K562 (cell line): ENCODE results near the gene SETDB1. TPM values are rescaled to one million over a fixed set of nuclear protein-coding genes. Genes with fewer than 3 reads are reported as not detected.

Experiments
- CEBPB ChIP-seq: fragments of 450-650 bp; IDR thresholded peaks from 2 replicates; pipeline ENCODE4 v1.6.1; 2016; ENCODE audit warnings: missing genetic modification characterization, missing compliant biosample characterization
- CTBP1 ChIP-seq: fragments of 450-650 bp; IDR thresholded peaks from 2 replicates; pipeline ENCODE4 v1.6.1; 2016; ENCODE audit warnings: borderline replicate concordance
- CTCF ChIP-seq, 3 experiments: IDR thresholded peaks in 2 of 3; conservative IDR thresholded peaks in 1 of 3; 2 replicates each; pipeline ENCODE4 v1.5.1; 2011 to 2012; ENCODE audit warnings: low read length in 3 of 3, mild to moderate bottlenecking in 3 of 3, control low read depth in 2 of 3, improper control_type of control experiment in 1 of 3, inconsistent platforms in 1 of 3, low read depth in 1 of 3, mixed read lengths in 1 of 3, moderate library complexity in 1 of 3; ENCODE audit not compliant: insufficient read depth in 2 of 3
- FOSL1 ChIP-seq: fragments of 200-800 bp; sonication (Bioruptor generic); conservative IDR thresholded peaks from 2 replicates; pipeline ENCODE4 v1.6.1; 2016; ENCODE audit warnings: missing genetic modification characterization, missing compliant biosample characterization
- FOXM1 ChIP-seq, 2 experiments: fragments of 450-650 bp in 1 of 2; sonication (generic) in 1 of 2; formaldehyde crosslinking in 1 of 2; IDR thresholded peaks; 2 replicates each; pipeline versions ENCODE4 v1.6.1 to v1.9.0; 2017 to 2022; ENCODE audit warnings: low read depth in 2 of 2, mild to moderate bottlenecking in 2 of 2, missing genetic modification reagents in 1 of 2, moderate library complexity in 1 of 2
- KAT7 ChIP-seq: sonication (generic); formaldehyde crosslinking; IDR thresholded peaks from 2 replicates; pipeline ENCODE4 v1.8.0; 2022; ENCODE audit warnings: missing genetic modification reagents, mild to moderate bottlenecking, borderline replicate concordance
- POLR2AphosphoS5 ChIP-seq: IDR thresholded peaks from 2 replicates; pipeline ENCODE4 v1.6.1; 2011; ENCODE audit warnings: mild to moderate bottlenecking, low read depth, low read length, moderate library complexity; ENCODE audit not compliant: control insufficient read depth, insufficient read depth
- PRDM10 ChIP-seq: fragments of 450-650 bp; IDR thresholded peaks from 2 replicates; pipeline ENCODE4 v1.6.1; 2018; ENCODE audit not compliant: partially characterized antibody
- SMARCE1 ChIP-seq: fragments of 450-650 bp; IDR thresholded peaks from 2 replicates; pipeline ENCODE4 v1.7.1; 2016; ENCODE audit warnings: mild to moderate bottlenecking
- ZFP1 ChIP-seq: fragments of 450-650 bp; formaldehyde crosslinking; IDR thresholded peaks from 2 replicates; pipeline ENCODE4 v1.4.0; 2020; ENCODE audit warnings: mild to moderate bottlenecking, mixed read lengths
- polyA plus RNA-seq, 8 experiments: library from polyadenylated mRNA; depleted of rRNA in 4 of 8; stranded (reverse) in 5 of 8; unstranded in 3 of 8; fragments of >200 nt; fragmentation: Nextera tagmentation in 2 of 8; fragmentation: Illumina TruSeq in 1 of 8; extraction: Ambion mirVana in 2 of 8; extraction: Trizol in 1 of 8; gene quantifications; 2 replicates each; pipeline versions ENCODE4 v1.2.1 to v1.2.3, GENCODE V29; 2011 to 2014; ENCODE audit warnings: inconsistent platforms in 1 of 8, missing spikeins in 1 of 8
- total RNA-seq, 7 experiments: library from RNA; depleted of rRNA in 6 of 7; stranded (reverse); fragments of >200 nt in 6 of 7; fragmentation: Illumina TruSeq in 2 of 7; extraction: Trizol in 2 of 7; gene quantifications; 2 replicates each; pipeline versions ENCODE4 v1.2.1 to v1.2.3, GENCODE V29; 2011 to 2021; ENCODE audit warnings: low replicate concordance in 1 of 7

SETDB1 gene
- total and polyA plus RNA-seq, 9 of the 15 experiments (the other 6 are each of a cell fraction or from before 2014, with no cell fraction given), result 21.5 to 64.4 (median 42.0) TPM

GRCh38 chr1:150971583-150972416 lies 45.6 kb downstream of the SETDB1 start (continued):
- no peak for TF ChIP-seq FOXM1 (IDR thresholded peaks at IDR 0.05; ENCODE audit: low read depth)
- TF ChIP-seq FOXM1 (CRISPR knock-in tag; IDR thresholded peaks at IDR 0.05; ENCODE audit: low read depth), result no peak
- TF ChIP-seq CTCF (IDR thresholded peaks at IDR 0.05 in 2 of 3, conservative IDR thresholded peaks at IDR 0.05 in 1 of 3; ENCODE audit: insufficient read depth in 2 of 3, low read depth in 1 of 3, low read length in 3 of 3), result peak; percentile 12 to 69 (median 46); a peak in 4 of 6 replicates
- TF ChIP-seq PRDM10, result peak; percentile 53
- TF ChIP-seq ZFP1, result no peak
- peak; percentile 15; the same call in 1 of the 2 replicates for TF ChIP-seq CEBPB (tag)
- no peak for TF ChIP-seq POLR2AphosphoS5
- peak; percentile 38 for TF ChIP-seq FOSL1 (tag)
- 0 out of 2 replicates have a peak, but pooled peaks have one; percentile 30 for TF ChIP-seq CTBP1
- TF ChIP-seq SMARCE1, result peak; percentile 45; the same call in 1 of the 2 replicates
- 0 out of 2 replicates have a peak, but pooled peaks have one; percentile 35 for TF ChIP-seq KAT7 (CRISPR knock-in tag)
